ENCODE data around the gene FIGN.

FIGN gene

DNA sequence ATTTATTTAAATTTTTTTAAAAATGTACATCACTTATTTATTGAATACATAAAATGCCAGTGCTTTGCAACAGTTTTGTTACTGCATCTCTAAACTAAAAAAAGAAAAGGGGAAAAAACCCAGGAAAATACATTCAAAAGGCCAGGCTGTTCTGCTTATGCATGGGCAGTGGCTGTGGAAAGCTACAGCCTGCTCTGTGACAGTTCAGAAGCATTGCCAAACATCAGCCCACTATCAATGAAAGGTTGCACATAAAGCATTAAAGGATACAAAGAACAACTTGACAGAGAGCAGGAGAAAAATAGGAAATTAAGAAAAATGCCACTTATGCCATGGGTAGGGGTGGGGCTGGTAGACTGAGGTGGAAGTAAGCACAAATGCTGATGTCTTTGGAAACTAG, 128.2 kb downstream of the FIGN start:
- TF ChIP-seq POLR2AphosphoS5 (IDR thresholded peaks at IDR 0.05; ENCODE audit: borderline replicate concordance, low read depth, low read length), result no peak
- TF ChIP-seq FOXP2 (optimal IDR thresholded peaks at IDR 0.05; ENCODE audit: control extremely low read depth, extremely low read length, insufficient read depth), result no peak
- TF ChIP-seq EZH2 (IDR thresholded peaks at IDR 0.05), result no peak
- Histone ChIP-seq H3K9me3 (ENCODE audit: low read depth, low read length) (no peaks in the 10 kb centered on the region), H3K36me3 (ENCODE audit: insufficient read depth, low read length) (peaks cover 3% of the 10 kb centered on the region; the same call in 1 of the 2 replicates), H3K4me3 (no peak overlapping the region), H3K9ac (ENCODE audit: insufficient read length) (no peak overlapping the region), H3K27ac (no peak overlapping the region)
- DNase-seq (ENCODE audit: low read depth, low spot score), result no peak

DNA sequence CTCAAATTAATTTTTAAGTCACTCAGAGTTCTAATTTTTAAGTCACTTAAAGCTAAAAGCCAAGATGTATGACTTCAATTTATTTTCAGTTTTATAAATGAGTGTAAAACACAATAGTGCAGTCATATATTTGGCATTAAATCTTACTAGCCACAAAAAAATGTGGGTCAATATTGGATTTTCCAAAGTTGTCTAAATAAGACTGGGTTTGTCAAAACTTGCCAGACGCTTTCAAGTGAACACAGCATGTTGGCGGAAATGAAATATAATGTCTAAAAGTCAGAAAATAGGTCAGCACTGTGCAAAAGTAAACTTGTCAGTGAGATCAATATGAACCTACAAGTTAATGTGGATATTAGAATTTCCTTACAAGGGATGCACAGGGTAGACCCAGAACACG, 128.9 kb downstream of the FIGN start:
- no peak overlapping the region for H3K9ac ChIP-seq (ENCODE audit: insufficient read length)
- H3K4me3 ChIP-seq, result no peak overlapping the region
- H3K27ac ChIP-seq, result no peak overlapping the region
- DNase-seq (ENCODE audit: low read depth, low spot score), result no peak
- H3K36me3 ChIP-seq (ENCODE audit: insufficient read depth, low read length), result peaks cover 3% of the 10 kb centered on the region; the same call in 1 of the 2 replicates
- TF ChIP-seq FOXP2 (optimal IDR thresholded peaks at IDR 0.05; ENCODE audit: control extremely low read depth, extremely low read length, insufficient read depth) (no peak), POLR2AphosphoS5 (IDR thresholded peaks at IDR 0.05; ENCODE audit: borderline replicate concordance, low read depth, low read length) (no peak), EZH2 (IDR thresholded peaks at IDR 0.05) (no peak)
- H3K9me3 ChIP-seq (ENCODE audit: low read depth, low read length), result no peaks in the 10 kb centered on the region

DNA sequence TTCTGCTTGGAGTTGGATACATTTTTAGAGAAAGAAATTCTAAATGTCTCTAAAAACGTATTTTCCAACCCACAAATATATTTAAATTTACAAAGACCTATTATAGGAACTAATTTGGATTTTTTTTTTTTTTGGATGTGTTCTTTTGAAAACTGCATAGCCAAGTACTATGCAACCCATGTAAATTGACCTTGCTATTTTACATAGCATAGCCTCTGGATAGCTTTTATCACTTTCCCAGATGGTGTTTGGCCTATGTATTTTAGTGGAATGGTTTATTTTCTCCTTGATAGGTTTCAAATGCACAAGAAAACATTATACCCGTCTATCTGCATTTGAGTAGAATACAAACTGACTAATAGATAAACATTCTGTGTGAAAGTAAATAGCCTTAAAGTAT, 130.0 kb downstream of the FIGN start:
- peaks cover 1% of the 10 kb centered on the region; the same call in 1 of the 2 replicates for H3K36me3 ChIP-seq (ENCODE audit: insufficient read depth, low read length)
- no peaks in the 10 kb centered on the region for H3K9me3 ChIP-seq (ENCODE audit: low read depth, low read length)
- no peak for DNase-seq (ENCODE audit: low read depth, low spot score)
- no peak overlapping the region for H3K9ac ChIP-seq (ENCODE audit: insufficient read length)
- H3K27ac ChIP-seq, result no peak overlapping the region
- no peak overlapping the region for H3K4me3 ChIP-seq
- no peak for TF ChIP-seq FOXP2 (optimal IDR thresholded peaks at IDR 0.05; ENCODE audit: control extremely low read depth, extremely low read length, insufficient read depth)
- no peak for TF ChIP-seq POLR2AphosphoS5 (IDR thresholded peaks at IDR 0.05; ENCODE audit: borderline replicate concordance, low read depth, low read length)
- no peak for TF ChIP-seq EZH2 (IDR thresholded peaks at IDR 0.05)

DNA sequence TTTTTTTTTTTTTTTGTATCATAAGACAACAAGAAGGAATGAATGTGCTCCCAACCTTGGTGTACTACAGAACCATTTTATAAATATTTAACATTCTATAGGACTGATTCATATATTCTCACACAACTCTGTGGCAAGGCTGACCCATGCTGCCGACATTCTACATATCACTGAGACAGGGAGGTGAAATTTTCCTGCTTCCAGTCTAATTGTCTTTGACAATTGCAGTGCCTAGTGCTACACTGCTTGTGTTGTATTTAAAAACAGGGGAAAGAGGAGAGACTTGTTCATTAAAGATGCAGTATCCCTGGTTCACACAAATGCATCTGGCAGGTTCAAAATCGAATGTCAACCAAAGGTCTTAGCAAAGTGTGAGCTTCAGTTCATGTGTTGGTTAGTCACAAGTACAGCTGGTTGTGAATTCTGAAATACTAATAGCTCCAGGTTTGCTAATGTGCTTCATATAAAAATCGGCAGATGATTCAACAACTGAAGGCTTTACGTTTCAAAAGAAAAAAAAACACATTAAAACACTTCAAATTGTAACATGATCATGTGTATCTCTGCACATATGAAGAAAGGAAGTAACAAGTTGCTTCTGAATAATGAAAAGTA, 130.8 kb downstream of the FIGN start:
- DNase-seq (ENCODE audit: low read depth, low spot score), result no peak
- H3K36me3 ChIP-seq (ENCODE audit: insufficient read depth, low read length), result no peaks in the 10 kb centered on the region; the same call in 1 of the 2 replicates
- no peak for TF ChIP-seq POLR2AphosphoS5 (IDR thresholded peaks at IDR 0.05; ENCODE audit: borderline replicate concordance, low read depth, low read length)
- TF ChIP-seq FOXP2 (optimal IDR thresholded peaks at IDR 0.05; ENCODE audit: control extremely low read depth, extremely low read length, insufficient read depth), result no peak
- TF ChIP-seq EZH2 (IDR thresholded peaks at IDR 0.05), result no peak
- H3K27ac ChIP-seq, result no peak overlapping the region
- no peak overlapping the region for H3K4me3 ChIP-seq
- no peak overlapping the region for H3K9ac ChIP-seq (ENCODE audit: insufficient read length)
- no peaks in the 10 kb centered on the region for H3K9me3 ChIP-seq (ENCODE audit: low read depth, low read length)

DNA sequence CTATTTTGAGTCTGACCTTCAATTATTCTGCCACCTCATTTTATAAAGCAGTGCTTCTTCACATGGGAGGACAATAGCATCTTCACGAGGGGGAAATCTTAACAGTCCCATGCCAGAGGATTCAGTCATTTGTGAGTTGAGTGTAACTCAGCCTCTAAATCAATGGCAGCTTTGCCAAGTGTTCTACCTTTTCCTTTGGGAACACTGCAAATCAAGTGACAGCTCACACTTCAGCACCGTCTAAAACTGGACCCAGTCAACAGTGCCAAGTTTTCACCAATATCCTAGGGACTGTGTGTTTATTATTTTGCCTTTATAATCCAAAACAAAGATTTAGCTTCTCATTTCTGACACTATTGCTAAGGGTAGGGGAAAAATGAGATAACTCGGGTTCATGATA, 133.6 kb downstream of the FIGN start:
- H3K4me3 ChIP-seq, result no peak overlapping the region
- no peak overlapping the region for H3K9ac ChIP-seq (ENCODE audit: insufficient read length)
- H3K9me3 ChIP-seq (ENCODE audit: low read depth, low read length), result no peaks in the 10 kb centered on the region
- DNase-seq (ENCODE audit: low read depth, low spot score), result no peak
- H3K36me3 ChIP-seq (ENCODE audit: insufficient read depth, low read length), result no peaks in the 10 kb centered on the region
- H3K27ac ChIP-seq, result no peak overlapping the region
- no peak for TF ChIP-seq FOXP2 (optimal IDR thresholded peaks at IDR 0.05; ENCODE audit: control extremely low read depth, extremely low read length, insufficient read depth)
- no peak for TF ChIP-seq EZH2 (IDR thresholded peaks at IDR 0.05)
- no peak for TF ChIP-seq POLR2AphosphoS5 (IDR thresholded peaks at IDR 0.05; ENCODE audit: borderline replicate concordance, low read depth, low read length)

DNA sequence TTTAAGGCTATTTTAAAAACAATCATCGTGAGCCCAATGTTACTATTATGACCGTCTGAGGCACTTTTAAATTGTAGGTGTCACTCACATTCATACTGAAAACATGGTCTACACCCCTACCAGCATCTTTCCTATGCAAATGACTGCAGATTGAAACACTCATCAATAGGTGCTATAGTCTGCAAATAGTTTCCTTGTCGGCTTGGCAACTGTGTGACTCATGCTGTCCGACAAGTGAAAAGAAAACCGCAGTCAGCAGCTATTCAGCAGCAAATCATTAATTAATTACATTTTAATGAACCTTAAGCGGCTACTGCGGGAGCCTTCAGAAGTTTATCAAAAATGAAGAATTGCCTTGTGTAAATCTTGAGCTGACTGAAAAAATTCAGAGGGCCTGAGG, 134.4 kb downstream of the FIGN start:
- Histone ChIP-seq H3K36me3 (ENCODE audit: insufficient read depth, low read length) (no peaks in the 10 kb centered on the region), H3K4me3 (peak overlapping the region; percentile 35), H3K27ac (no peak overlapping the region), H3K9ac (ENCODE audit: insufficient read length) (no peak overlapping the region), H3K9me3 (ENCODE audit: low read depth, low read length) (no peaks in the 10 kb centered on the region)
- no peak for TF ChIP-seq FOXP2 (optimal IDR thresholded peaks at IDR 0.05; ENCODE audit: control extremely low read depth, extremely low read length, insufficient read depth)
- no peak for TF ChIP-seq EZH2 (IDR thresholded peaks at IDR 0.05)
- TF ChIP-seq POLR2AphosphoS5 (IDR thresholded peaks at IDR 0.05; ENCODE audit: borderline replicate concordance, low read depth, low read length), result peak; percentile 14; the same call in 1 of the 2 replicates
- peak; percentile 30 for DNase-seq (ENCODE audit: low read depth, low spot score)

DNA sequence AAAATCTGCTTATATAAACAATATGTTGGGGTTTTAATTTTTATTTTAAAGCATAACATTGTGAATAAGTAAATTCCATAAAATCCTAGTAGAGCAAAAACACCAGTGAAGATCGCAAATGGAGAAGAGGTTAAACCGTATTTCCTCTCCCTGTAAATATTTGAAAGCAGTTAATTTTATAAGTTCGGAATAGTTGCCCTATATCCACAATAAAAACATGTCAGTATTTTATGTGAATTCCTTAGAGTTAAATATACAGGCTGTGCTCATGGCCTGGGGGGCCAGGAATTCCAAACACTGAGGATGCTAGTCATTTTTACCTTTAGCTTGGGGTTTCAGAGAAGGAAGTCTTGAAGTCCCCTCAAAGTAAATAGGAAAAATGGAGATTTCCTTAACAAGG, 135.0 kb downstream of the FIGN start:
- Histone ChIP-seq H3K9me3 (ENCODE audit: low read depth, low read length) (no peaks in the 10 kb centered on the region), H3K9ac (ENCODE audit: insufficient read length) (no peak overlapping the region), H3K4me3 (peak overlapping the region; percentile 35), H3K27ac (peak overlapping the region; percentile 4; the same call in 1 of the 2 replicates), H3K36me3 (ENCODE audit: insufficient read depth, low read length) (no peaks in the 10 kb centered on the region)
- TF ChIP-seq FOXP2 (optimal IDR thresholded peaks at IDR 0.05; ENCODE audit: control extremely low read depth, extremely low read length, insufficient read depth) (no peak), POLR2AphosphoS5 (IDR thresholded peaks at IDR 0.05; ENCODE audit: borderline replicate concordance, low read depth, low read length) (no peak), EZH2 (IDR thresholded peaks at IDR 0.05) (no peak)
- no peak for DNase-seq (ENCODE audit: low read depth, low spot score)

DNA sequence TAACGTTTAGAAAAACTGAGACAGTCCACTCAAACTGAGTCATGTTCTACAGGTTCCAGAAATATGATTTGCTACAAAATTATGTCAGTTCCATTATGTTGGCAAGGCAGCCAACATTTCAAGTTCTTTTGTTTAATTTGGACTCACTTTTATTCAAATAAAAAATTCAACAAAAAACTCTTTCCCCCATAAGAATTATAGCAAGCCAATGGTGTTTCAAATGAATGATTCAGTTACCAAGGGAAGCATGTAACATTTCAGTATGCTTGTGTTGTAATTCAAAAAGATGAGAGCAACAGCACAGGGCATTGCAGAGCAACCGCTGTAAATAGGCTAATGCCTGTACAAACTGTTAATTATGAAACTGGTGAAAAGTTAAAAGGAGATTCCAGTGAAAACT, 140.8 kb downstream of the FIGN start:
- H3K27ac ChIP-seq, result no peak overlapping the region
- no peak overlapping the region for H3K9ac ChIP-seq (ENCODE audit: insufficient read length)
- H3K36me3 ChIP-seq (ENCODE audit: insufficient read depth, low read length), result no peaks in the 10 kb centered on the region
- no peak for DNase-seq (ENCODE audit: low read depth, low spot score)
- no peak overlapping the region for H3K4me3 ChIP-seq
- H3K9me3 ChIP-seq (ENCODE audit: low read depth, low read length), result no peaks in the 10 kb centered on the region
- TF ChIP-seq POLR2AphosphoS5 (IDR thresholded peaks at IDR 0.05; ENCODE audit: borderline replicate concordance, low read depth, low read length) (no peak), EZH2 (IDR thresholded peaks at IDR 0.05) (no peak), FOXP2 (optimal IDR thresholded peaks at IDR 0.05; ENCODE audit: control extremely low read depth, extremely low read length, insufficient read depth) (no peak)

DNA sequence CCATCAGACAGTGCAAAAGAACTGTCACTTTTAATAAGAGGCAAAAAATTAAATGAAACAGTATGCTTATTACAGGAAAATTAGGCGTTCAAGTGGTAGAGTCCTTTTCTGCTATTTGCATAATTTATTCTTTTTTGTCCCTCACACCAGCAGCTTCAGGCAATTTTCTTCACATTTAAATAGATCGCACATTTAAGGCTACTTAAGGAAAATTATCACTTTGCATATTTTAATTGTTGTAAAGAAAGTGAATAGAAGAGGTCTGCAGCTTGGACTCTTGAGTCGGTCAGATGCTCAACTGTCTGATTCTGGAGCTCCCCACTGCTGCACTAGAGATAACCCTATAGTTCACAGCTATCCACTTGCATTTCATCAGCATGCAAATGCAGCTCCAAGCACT, 141.3 kb downstream of the FIGN start:
- no peak overlapping the region for H3K9ac ChIP-seq (ENCODE audit: insufficient read length)
- no peak overlapping the region for H3K27ac ChIP-seq
- H3K36me3 ChIP-seq (ENCODE audit: insufficient read depth, low read length), result no peaks in the 10 kb centered on the region
- TF ChIP-seq EZH2 (IDR thresholded peaks at IDR 0.05) (no peak), POLR2AphosphoS5 (IDR thresholded peaks at IDR 0.05; ENCODE audit: borderline replicate concordance, low read depth, low read length) (no peak), FOXP2 (optimal IDR thresholded peaks at IDR 0.05; ENCODE audit: control extremely low read depth, extremely low read length, insufficient read depth) (no peak)
- H3K9me3 ChIP-seq (ENCODE audit: low read depth, low read length), result no peaks in the 10 kb centered on the region
- DNase-seq (ENCODE audit: low read depth, low spot score), result no peak
- peak overlapping the region; percentile 9; the same call in 1 of the 2 replicates for H3K4me3 ChIP-seq

All from SK-N-MC (cell line).